OCI-LY1 (cell line): Measurements from ENCODE around the gene PAIP2B.
"Not testable (repeated sequence)": the region's sequence is repeated elsewhere in the genome, so short reads cannot be mapped to it uniquely, and the experiment has no call there.

Source experiments
- H2AFZ ChIP-seq: fragments of 200-600 bp; sonication (generic), shearing (Covaris generic); 2 replicates; pipeline ENCODE4 v1.6.0; 2014; ENCODE audit warnings: antibody characterized with exemption, mild to moderate bottlenecking, low read length
- H3F3A ChIP-seq: fragments of 200-600 bp; sonication (generic), shearing (Covaris generic); 2 replicates; pipeline ENCODE4 v1.6.0; 2014; ENCODE audit warnings: mild to moderate bottlenecking, antibody characterized with exemption, low read length, moderate library complexity; ENCODE audit not compliant: insufficient read depth
- H3K27ac ChIP-seq: fragments of 200-600 bp; sonication (generic); 2 replicates; pipeline ENCODE4 v1.5.1; 2014; ENCODE audit warnings: low read length, mixed run types, mild to moderate bottlenecking, low read depth; ENCODE audit not compliant: poor library complexity, severe bottlenecking
- H3K27me3 ChIP-seq: fragments of 200-600 bp; sonication (generic); 2 replicates; pipeline ENCODE4 v1.6.0; 2014; ENCODE audit warnings: antibody characterized with exemption, mild to moderate bottlenecking, low read length, moderate library complexity; ENCODE audit not compliant: insufficient read depth
- H3K36me3 ChIP-seq: fragments of 200-600 bp; sonication (generic); 2 replicates; pipeline ENCODE4 v1.6.1; 2014; ENCODE audit warnings: mild to moderate bottlenecking, antibody characterized with exemption, low read length, moderate library complexity, mixed read lengths; ENCODE audit not compliant: insufficient read depth
- H3K4me1 ChIP-seq: fragments of 200-600 bp; sonication (generic); 2 replicates; pipeline ENCODE4 v1.5.1; 2014; ENCODE audit warnings: mild to moderate bottlenecking, low read length, moderate library complexity; ENCODE audit not compliant: insufficient read depth, severe bottlenecking
- H3K4me2 ChIP-seq: fragments of 200-600 bp; sonication (generic), shearing (Covaris generic); 2 replicates; pipeline ENCODE4 v1.6.1; 2014; ENCODE audit warnings: low read length
- H3K4me3 ChIP-seq: fragments of 200-600 bp; sonication (generic); 2 replicates; pipeline ENCODE4 v1.5.1; 2014; ENCODE audit warnings: low read length, low read depth, mild to moderate bottlenecking, mixed read lengths; ENCODE audit not compliant: poor library complexity, severe bottlenecking
- H3K79me2 ChIP-seq: fragments of 200-600 bp; shearing (Covaris generic); 2 replicates; pipeline ENCODE4 v1.6.1; 2016; ENCODE audit warnings: mixed run types, low read length, mixed read lengths; ENCODE audit not compliant: insufficient read depth
- H3K9ac ChIP-seq: fragments of 200-600 bp; sonication (generic), shearing (Covaris generic); 2 replicates; pipeline ENCODE4 v1.6.1; 2014; ENCODE audit warnings: mild to moderate bottlenecking, low read length, mixed read lengths
- H3K9me2 ChIP-seq: fragments of 200-600 bp; sonication (generic), shearing (Covaris generic); 2 replicates; pipeline ENCODE4 v1.6.1; 2014; ENCODE audit warnings: low read depth, mild to moderate bottlenecking, low read length, mixed read lengths
- H3K9me3 ChIP-seq: fragments of 200-600 bp; shearing (Covaris generic); 2 replicates; pipeline ENCODE4 v1.6.1; 2014; ENCODE audit warnings: low read length, mixed read lengths
- H4K20me1 ChIP-seq: fragments of 200-600 bp; sonication (generic), shearing (Covaris generic); 2 replicates; pipeline ENCODE4 v1.6.0; 2016; ENCODE audit warnings: mild to moderate bottlenecking, low read length; ENCODE audit not compliant: insufficient read depth
- CTCF ChIP-seq: fragments of 200-600 bp; sonication (generic), shearing (Covaris generic); IDR thresholded peaks from 2 replicates; pipeline ENCODE4 v1.5.1; 2017; ENCODE audit warnings: mild to moderate bottlenecking, antibody characterized with exemption, low read length, moderate library complexity, mixed read lengths
- EZH2 ChIP-seq: fragments of 200-600 bp; sonication (generic), shearing (Covaris generic); IDR thresholded peaks from 2 replicates; pipeline ENCODE4 v1.8.0; 2017; ENCODE audit warnings: borderline replicate concordance, mixed run types, mild to moderate bottlenecking, antibody characterized with exemption, low read length, moderate library complexity, mixed read lengths

Gene PAIP2B

GRCh38 chr2:71181316-71181715, 45.6 kb downstream of the PAIP2B start:
- TF ChIP-seq CTCF = no peak
- no peak for TF ChIP-seq EZH2
- Histone ChIP-seq H3K9ac (no peak overlapping the region), H3K27ac (no peak overlapping the region), H3K36me3 (no peaks in the 10 kb centered on the region), H3K9me2 (no peaks in the 10 kb centered on the region), H3K27me3 (no peaks in the 10 kb centered on the region), H3K79me2 (no peaks in the 10 kb centered on the region), H3F3A (no peaks in the 10 kb centered on the region), H3K4me1 (no peaks in the 10 kb centered on the region), H4K20me1 (no peaks in the 10 kb centered on the region), H3K9me3 (no peaks in the 10 kb centered on the region), H3K4me2 (no peak overlapping the region), H2AFZ (no peak overlapping the region), H3K4me3 (no peak overlapping the region)

GRCh38 chr2:71178836-71179235, 48.1 kb downstream of the PAIP2B start:
- H3K4me3 ChIP-seq, H3K36me3 ChIP-seq, H3K27me3 ChIP-seq, H3K9ac ChIP-seq, H3K4me2 ChIP-seq, H4K20me1 ChIP-seq, H3F3A ChIP-seq, H3K79me2 ChIP-seq, H3K27ac ChIP-seq, H2AFZ ChIP-seq, H3K4me1 ChIP-seq, H3K9me3 ChIP-seq, H3K9me2 ChIP-seq: not testable (repeated sequence)

- Histone ChIP-seq H3K27ac (no peak overlapping the region), H3K9me3 (no peaks in the 10 kb centered on the region), H3K36me3 (no peaks in the 10 kb centered on the region), H3K9me2 (no peaks in the 10 kb centered on the region), H3K4me1 (no peaks in the 10 kb centered on the region), H3K79me2 (no peaks in the 10 kb centered on the region), H3K4me3 (no peak overlapping the region), H2AFZ (no peak overlapping the region), H4K20me1 (no peaks in the 10 kb centered on the region), H3F3A (no peaks in the 10 kb centered on the region), H3K4me2 (no peak overlapping the region), H3K27me3 (0 out of 2 replicates have a peak, but pooled peaks cover 4% of the 10 kb centered on the region), H3K9ac (no peak overlapping the region)
- TF ChIP-seq EZH2 = no peak
- no peak for TF ChIP-seq CTCF
Observed at GRCh38 chr2:71174207-71174606, 52.7 kb downstream of the PAIP2B start.

- no peak for TF ChIP-seq CTCF
- no peak for TF ChIP-seq EZH2
- Histone ChIP-seq H3K27me3 (0 out of 2 replicates have a peak, but pooled peaks cover 4% of the 10 kb centered on the region), H3K4me3 (no peak overlapping the region)
Observed at GRCh38 chr2:71173096-71173495, 53.8 kb downstream of the PAIP2B start.

More at GRCh38 chr2:71173096-71173495, 53.8 kb downstream of the PAIP2B start:
- H3F3A ChIP-seq = no peaks in the 10 kb centered on the region
- H2AFZ ChIP-seq = no peak overlapping the region
- H3K4me1 ChIP-seq = no peaks in the 10 kb centered on the region
- no peaks in the 10 kb centered on the region for H3K36me3 ChIP-seq
- no peaks in the 10 kb centered on the region for H4K20me1 ChIP-seq
- H3K9ac ChIP-seq = no peak overlapping the region
- H3K9me2 ChIP-seq = no peaks in the 10 kb centered on the region
- no peak overlapping the region for H3K27ac ChIP-seq
- no peaks in the 10 kb centered on the region for H3K79me2 ChIP-seq
- no peaks in the 10 kb centered on the region for H3K9me3 ChIP-seq
- no peak overlapping the region for H3K4me2 ChIP-seq
